Right kidney (tissue), 1 donor: ENCODE results near the gene COL20A1.
A peak's percentile ranks its signal among the peaks of the same experiment; 100 is the strongest.
"Not testable (repeated sequence)": the region's sequence is repeated elsewhere in the genome, so short reads cannot be mapped to it uniquely, and the experiment has no call there.

Experiments used
- DNase-seq: peaks from one replicate; pipeline ENCODE4 v3.0.0-alpha.2; 2016

COL20A1 gene

GRCh38 chr20:63377256-63377941 lies 84.4 kb downstream of the COL20A1 start:
- peak; percentile 76 for DNase-seq

DNA sequence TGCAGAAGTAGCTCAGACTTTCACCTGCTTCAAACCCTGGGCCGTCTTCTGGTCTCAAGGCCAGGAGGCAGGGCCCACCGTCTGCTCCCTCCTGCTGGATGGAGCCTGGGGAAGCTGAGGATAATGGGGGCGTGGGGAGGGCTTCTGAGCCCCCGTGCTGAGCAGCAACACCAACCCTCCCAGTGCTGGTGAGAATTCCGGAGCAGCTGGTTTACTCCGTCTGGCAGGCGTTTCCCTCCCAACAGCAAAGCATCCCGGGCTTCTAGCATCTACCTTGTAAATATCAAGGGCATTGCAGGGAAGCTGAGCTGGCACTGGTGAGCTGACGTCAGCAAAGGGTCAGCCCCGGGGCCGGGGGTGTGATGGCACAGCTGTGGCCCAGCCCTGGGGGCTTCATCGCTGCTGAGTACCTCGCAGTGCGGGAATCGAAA lies 85.0 kb downstream of the COL20A1 start:
- no peak for DNase-seq

DNA sequence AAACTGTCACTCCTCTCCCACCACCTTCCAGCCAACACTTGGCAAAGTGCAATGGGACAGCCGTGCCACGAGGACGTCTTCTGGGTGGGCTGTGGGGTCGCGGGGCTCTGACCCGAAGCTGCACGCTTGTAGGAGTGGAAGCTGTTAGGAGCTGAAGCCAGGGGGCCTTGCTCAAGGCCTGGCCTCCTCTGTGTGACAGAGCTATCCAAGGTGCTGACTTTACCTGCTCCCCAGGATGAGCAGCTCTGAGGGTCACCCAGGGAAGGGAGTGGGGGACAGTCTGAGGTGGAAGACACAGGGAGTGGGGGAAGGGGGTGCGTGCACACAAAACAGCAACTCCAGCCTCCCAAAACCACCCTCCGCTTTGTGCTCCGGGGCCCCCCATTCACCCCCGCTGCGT lies 85.6 kb downstream of the COL20A1 start:
- no peak for DNase-seq

DNA sequence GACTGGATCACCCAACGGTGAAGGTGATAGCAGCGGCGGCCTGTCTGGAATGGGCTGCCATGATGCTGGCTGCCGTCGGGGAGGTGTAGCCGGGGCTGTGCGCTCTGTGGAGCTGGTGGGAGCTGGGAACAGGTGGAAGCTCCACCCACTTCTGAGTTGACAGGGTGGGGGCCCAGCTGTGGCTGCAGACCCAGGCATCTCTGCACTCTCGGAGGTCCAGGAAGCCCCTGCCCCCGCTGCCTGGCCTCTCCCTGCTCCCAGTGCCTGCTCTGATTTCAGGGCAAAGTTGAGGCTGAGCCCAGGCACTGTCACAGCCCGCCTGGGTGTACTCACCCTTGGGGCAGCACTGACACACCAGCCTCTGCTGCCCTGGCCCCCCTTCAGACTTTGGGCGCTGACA lies 86.3 kb downstream of the COL20A1 start:
- no peak for DNase-seq

GRCh38 chr20:63379872-63380271 lies 86.9 kb downstream of the COL20A1 start:
- DNase-seq, result not testable (repeated sequence)

- DNase-seq, result no peak
Measured at GRCh38 chr20:63380346-63380870, 87.4 kb downstream of the COL20A1 start.

DNA sequence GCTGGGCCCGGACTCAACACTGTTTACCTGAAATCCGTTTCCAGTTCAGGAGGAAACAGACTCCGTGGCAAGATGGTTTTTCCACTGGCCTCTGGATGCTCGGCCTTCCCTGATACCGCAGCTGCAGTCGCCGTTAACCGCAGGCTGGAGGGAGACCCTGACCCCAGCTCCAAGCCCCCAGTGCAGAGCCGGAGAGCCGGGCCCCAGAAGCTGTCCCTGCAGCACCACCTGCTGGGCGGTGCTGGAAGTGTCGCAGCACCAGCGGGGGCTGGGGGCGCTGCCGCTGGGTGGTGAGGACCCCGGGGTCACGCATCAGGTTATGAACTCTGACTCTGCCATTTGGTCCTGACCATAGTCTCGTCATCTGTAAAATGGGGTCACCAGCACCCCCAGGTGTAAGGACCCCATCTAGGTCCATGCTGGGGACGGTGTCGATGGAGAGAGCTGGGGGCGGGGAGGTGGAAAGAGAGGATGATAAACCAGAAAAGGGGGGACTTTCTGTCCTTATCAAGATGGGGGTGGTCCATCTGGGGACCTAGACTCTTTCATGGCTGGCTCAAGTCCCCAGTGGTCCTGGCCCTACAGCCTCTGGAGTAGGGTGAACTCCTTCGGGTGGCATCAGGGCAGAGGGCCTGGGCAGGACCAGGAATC lies 88.9 kb downstream of the COL20A1 start:
- peak; percentile 79 for DNase-seq

GRCh38 chr20:63382551-63383300 lies 89.7 kb downstream of the COL20A1 start:
- no peak for DNase-seq

DNA sequence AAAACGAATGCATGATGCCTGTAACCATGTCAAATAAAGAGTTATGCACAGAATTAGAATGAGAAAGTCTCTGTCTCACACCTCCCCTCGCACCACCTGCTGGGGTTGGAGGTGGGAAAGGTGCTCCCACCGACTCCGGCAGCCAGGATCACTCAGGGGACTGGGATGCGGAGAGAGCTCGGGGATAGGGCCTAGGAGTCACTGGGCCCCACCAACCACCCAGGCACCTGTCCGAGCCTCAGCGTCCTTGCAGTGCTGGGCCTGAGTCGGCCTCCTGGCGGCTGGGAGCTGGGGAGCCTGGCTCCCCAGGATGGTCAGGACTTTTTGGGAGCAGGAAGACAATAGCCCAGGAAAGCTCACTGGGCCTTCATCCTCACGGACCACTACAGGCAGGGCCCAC lies 90.6 kb downstream of the COL20A1 start:
- no peak for DNase-seq

DNA sequence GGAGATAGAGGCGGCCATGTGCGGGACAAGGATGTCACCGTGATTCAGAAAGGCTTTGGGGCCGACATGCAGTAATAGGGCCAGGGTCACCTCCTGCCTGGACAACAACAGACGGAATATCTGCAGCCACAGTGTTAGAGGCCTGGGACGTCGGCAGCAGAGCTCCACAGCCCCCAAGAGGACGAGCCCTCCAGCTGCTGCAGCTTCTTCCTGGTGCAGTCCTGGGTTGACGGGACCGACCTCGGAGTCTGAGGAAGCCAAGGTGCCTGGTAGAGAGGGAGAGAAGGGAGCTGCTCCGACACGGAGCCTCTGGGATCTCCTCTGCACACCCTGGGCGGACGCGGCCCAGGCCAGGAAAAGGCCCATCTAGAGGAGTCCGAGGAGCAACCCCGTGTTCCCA lies 91.3 kb downstream of the COL20A1 start:
- DNase-seq, result no peak
